ENCODE results near the gene ACRBP. TPM values are rescaled to one million over a fixed set of nuclear protein-coding genes. Genes with fewer than 3 reads are reported as not detected.

ACRBP gene
- total RNA-seq (2021; ENCODE audit: unreplicated experiment) (0.54 TPM), Bru-seq, nascent RNA (percentile 22 among the genes with signal in this experiment), BruChase-seq, experiment 1, labeled RNA remaining after a 2-hour chase (percentile 19 among the genes with signal in this experiment), BruChase-seq, experiment 2, labeled RNA remaining after a 6-hour chase (percentile 33 among the genes with signal in this experiment)
- polyA plus RNA-seq (2012; ENCODE audit: insufficient read length) = 0.71 TPM
- long read RNA-seq, partial matches to known transcripts = 0 of 3 reads
- long read RNA-seq, other reads (novel, unspliced or antisense) = 3 of 3 reads

GRCh38 chr12:6647083-6647604, at the start of gene ACRBP:
Gene ACRBP (minus strand): TSS chr12:6647432. CDS start chr12:6647366, 66 bp downstream.
- Histone ChIP-seq H3K27ac (ENCODE audit: low read length) (peak within 1 kb of the TSS; percentile 77), H3K9me3 (ENCODE audit: control insufficient read depth, insufficient read depth, low read depth, low read length) (peaks cover 3% of the 10 kb centered on the region; the same call in 1 of the 2 replicates), H3K27me3 (ENCODE audit: control insufficient read depth, insufficient read depth, low read length) (no peaks in the 10 kb centered on the region), H3K36me3 (ENCODE audit: control insufficient read depth, insufficient read depth, low read length) (no peaks in the 10 kb centered on the region), H3K4me3 (ENCODE audit: low read depth in 2 of 2, low read length in 2 of 2) (peak within 1 kb of the TSS; percentile 47 to 59), H3K4me1 (ENCODE audit: control insufficient read depth, insufficient read depth, low read length) (no peaks in the 10 kb centered on the region)
- intact Hi-C loops (cut with micrococcal nuclease; ENCODE audit: unreplicated experiment) = no loop called here
- TF ChIP-seq SIN3A (IDR thresholded peaks at IDR 0.05; ENCODE audit: borderline replicate concordance, insufficient read depth, low read depth, low read length) (no peak), POLR2AphosphoS5 (IDR thresholded peaks at IDR 0.05; ENCODE audit: low read depth, low read length) (peak; percentile 50; the same call in 1 of the 2 replicates)
- in situ Hi-C loops (cut with HindIII; ENCODE audit: low pct_unique_long_range_greater_than_20kb, low sequenced_read_pairs) = no loop called here
- no TSS peak for BruUV-seq (replicated peaks)
- CTCF ChIA-PET = interaction anchor here (0.5 kb wide), 1 partner anchor 140 kb away, joined by 5 read pairs; no protein-coding TSS in a partner anchor
- ATAC-seq (peak; percentile 96), DNase-seq (ENCODE audit: low read depth, low spot score) (no peak)
- POLR2A ChIA-PET = interaction anchor here (0.6 kb wide), 1 partner anchor 12 kb away, joined by 7 read pairs; no protein-coding TSS in a partner anchor

GRCh38 chr12:6695313-6696045, 48.2 kb upstream of the ACRBP start:
- intact Hi-C loops (cut with micrococcal nuclease; ENCODE audit: unreplicated experiment) (no loop called here), in situ Hi-C loops (cut with HindIII; ENCODE audit: low pct_unique_long_range_greater_than_20kb, low sequenced_read_pairs) (no loop called here)
- Histone ChIP-seq H3K36me3 (ENCODE audit: control insufficient read depth, insufficient read depth, low read length) (no peaks in the 10 kb centered on the region), H3K9me3 (ENCODE audit: control insufficient read depth, insufficient read depth, low read depth, low read length) (no peaks in the 10 kb centered on the region), H3K4me3 (ENCODE audit: low read depth in 2 of 2, low read length in 2 of 2) (no peak overlapping the region), H3K4me1 (ENCODE audit: control insufficient read depth, insufficient read depth, low read length) (no peaks in the 10 kb centered on the region), H3K27ac (ENCODE audit: low read length) (no peak overlapping the region), H3K27me3 (ENCODE audit: control insufficient read depth, insufficient read depth, low read length) (peaks cover 2% of the 10 kb centered on the region; the same call in 1 of the 2 replicates)
- no peak for DNase-seq (ENCODE audit: low read depth, low spot score)
- POLR2A ChIA-PET = no interaction called here
- TF ChIP-seq POLR2AphosphoS5 (IDR thresholded peaks at IDR 0.05; ENCODE audit: low read depth, low read length) = no peak
- TF ChIP-seq TCF7L2 (IDR thresholded peaks at IDR 0.05; ENCODE audit: low read depth, low read length) = no peak
- no peak for TF ChIP-seq CTCF (IDR thresholded peaks at IDR 0.05)
- no peak for TF ChIP-seq SIN3A (IDR thresholded peaks at IDR 0.05; ENCODE audit: borderline replicate concordance, insufficient read depth, low read depth, low read length)
- no peak for TF ChIP-seq REST (IDR thresholded peaks at IDR 0.05; ENCODE audit: insufficient read depth in 1 of 2, low read depth in 2 of 2, low read length in 1 of 2)
- BruUV-seq (replicated peaks) = no TSS peak
- CTCF ChIA-PET = no interaction called here
- no peak for ATAC-seq

Data from Panc1 (cell line).